ENCODE measurements around the gene DDX60. TPM values are rescaled to one million over a fixed set of nuclear protein-coding genes. Genes with fewer than 3 reads are reported as not detected.

Gene DDX60
- total and polyA plus RNA-seq, 10 of the 15 experiments (the other 5 are each of a cell fraction or from before 2014, with no cell fraction given) = 2.7 to 28.4 (median 6.3) TPM

DNA sequence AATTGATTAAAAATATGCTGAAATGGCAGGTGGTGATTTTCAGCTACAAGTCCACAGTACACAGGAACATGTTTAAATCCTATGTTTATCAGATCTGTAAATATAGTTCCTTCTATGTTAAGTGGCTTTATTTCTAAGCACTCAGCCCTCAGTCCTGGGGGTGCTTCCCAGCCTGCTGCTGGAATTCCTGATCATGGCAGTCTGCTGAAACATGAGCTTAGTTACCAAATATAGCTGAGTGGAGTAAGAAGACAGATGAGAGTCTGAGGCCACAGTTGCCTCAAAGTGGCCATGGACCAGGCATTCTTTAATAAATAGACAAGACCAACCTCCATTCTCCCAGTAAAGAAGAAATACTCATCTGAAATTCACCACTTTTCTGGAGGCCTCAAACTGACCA, 17.1 kb upstream of the DDX60 start:
- DNase-seq (ENCODE audit: low read depth, low spot score) (no peak), ATAC-seq (no peak), FAIRE-seq (no peak)
- Histone ChIP-seq H3K36me3 (ENCODE audit: control insufficient read depth in 2 of 2, insufficient read depth in 2 of 2, low read length in 1 of 2) (no peaks in the 10 kb centered on the region), H3K27me3 (replicated peaks in 1 of 2; ENCODE audit: control insufficient read depth in 2 of 2, insufficient read depth in 2 of 2, low read length in 1 of 2) (no peaks in the 10 kb centered on the region), H3K27ac (ENCODE audit: control insufficient read depth, insufficient read depth) (no peak overlapping the region), H3K9me3 (replicated peaks; ENCODE audit: control insufficient read depth, insufficient read depth, low read length) (no peaks in the 10 kb centered on the region), H3K4me1 (ENCODE audit: control insufficient read depth, insufficient read depth, low read length) (no peaks in the 10 kb centered on the region), H2AFZ (ENCODE audit: control insufficient read depth, low read depth, low read length) (no peak overlapping the region), H3K4me2 (ENCODE audit: control insufficient read depth, insufficient read depth) (no peak overlapping the region), H3K9ac (ENCODE audit: control insufficient read depth, insufficient read depth, low read length) (no peak overlapping the region), H3K79me2 (ENCODE audit: control insufficient read depth, insufficient read depth, low read length) (no peaks in the 10 kb centered on the region), H4K20me1 (ENCODE audit: control insufficient read depth, insufficient read depth) (no peaks in the 10 kb centered on the region), H3K4me3 (no peak overlapping the region)
- RAD21 ChIA-PET (ENCODE audit: unreplicated experiment) = no interaction called here
- SMC1A ChIA-PET (ENCODE audit: uncharacterized antibody, unreplicated experiment) = interaction anchor here (0.6 to 1.6 kb wide), 3 partner anchors 18 to 237 kb away, joined by 3 read pairs; no protein-coding TSS in a partner anchor
- no TSS peak for BruUV-seq (replicated peaks)
- in situ Hi-C loops (cut with MboI) (no loop called here), intact Hi-C loops (cut with micrococcal nuclease; ENCODE audit: unreplicated experiment) (no loop called here)
- TF ChIP-seq SMC3 (IDR thresholded peaks at IDR 0.05; ENCODE audit: borderline replicate concordance, low read length) (no peak), CREM (IDR thresholded peaks at IDR 0.05; ENCODE audit: low read depth) (no peak), ZNF274 (IDR thresholded peaks at IDR 0.05; ENCODE audit: insufficient read depth, insufficient read length) (no peak), ZNF24 (IDR thresholded peaks at IDR 0.05) (no peak), MYC (IDR thresholded peaks at IDR 0.05; ENCODE audit: insufficient read depth, insufficient read length, insufficient replicate concordance, low read length, severe bottlenecking) (no peak), BMI1 (IDR thresholded peaks at IDR 0.05; ENCODE audit: borderline replicate concordance) (no peak), NFYA (IDR thresholded peaks at IDR 0.05; ENCODE audit: borderline replicate concordance, low read depth, low read length) (no peak), BRCA1 (IDR thresholded peaks at IDR 0.05; ENCODE audit: low read depth, low read length) (no peak), RAD51 (IDR thresholded peaks at IDR 0.05) (no peak), POLR2A (IDR thresholded peaks at IDR 0.05; ENCODE audit: low read depth, low read length) (no peak), SIX5 (IDR thresholded peaks at IDR 0.05; ENCODE audit: low read depth, low read length, severe bottlenecking) (no peak), SREBF2 (IDR thresholded peaks at IDR 0.05; ENCODE audit: low read length) (no peak), MEF2B (IDR thresholded peaks at IDR 0.05; ENCODE audit: partially characterized antibody, poor library complexity, severe bottlenecking) (no peak), NR2F1 (conservative IDR thresholded peaks at IDR 0.05) (no peak), POLR2AphosphoS5 (IDR thresholded peaks at IDR 0.05; ENCODE audit: low read length) (no peak), IRF4 (IDR thresholded peaks at IDR 0.05; ENCODE audit: low read depth, low read length) (no peak), YBX1 (IDR thresholded peaks at IDR 0.05) (no peak), NR2C2 (IDR thresholded peaks at IDR 0.05; ENCODE audit: borderline replicate concordance, control insufficient read depth, insufficient read length, low read depth) (no peak)
- TF ChIP-seq, protein P1, sequence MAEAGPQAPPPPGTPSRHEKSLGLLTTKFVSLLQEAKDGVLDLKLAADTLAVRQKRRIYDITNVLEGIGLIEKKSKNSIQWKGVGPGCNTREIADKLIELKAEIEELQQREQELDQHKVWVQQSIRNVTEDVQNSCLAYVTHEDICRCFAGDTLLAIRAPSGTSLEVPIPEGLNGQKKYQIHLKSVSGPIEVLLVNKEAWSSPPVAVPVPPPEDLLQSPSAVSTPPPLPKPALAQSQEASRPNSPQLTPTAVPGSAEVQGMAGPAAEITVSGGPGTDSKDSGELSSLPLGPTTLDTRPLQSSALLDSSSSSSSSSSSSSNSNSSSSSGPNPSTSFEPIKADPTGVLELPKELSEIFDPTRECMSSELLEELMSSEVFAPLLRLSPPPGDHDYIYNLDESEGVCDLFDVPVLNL (IDR thresholded peaks at IDR 0.05; ENCODE audit: low read depth, low read length) = no peak
- TF ChIP-seq, protein P2, sequence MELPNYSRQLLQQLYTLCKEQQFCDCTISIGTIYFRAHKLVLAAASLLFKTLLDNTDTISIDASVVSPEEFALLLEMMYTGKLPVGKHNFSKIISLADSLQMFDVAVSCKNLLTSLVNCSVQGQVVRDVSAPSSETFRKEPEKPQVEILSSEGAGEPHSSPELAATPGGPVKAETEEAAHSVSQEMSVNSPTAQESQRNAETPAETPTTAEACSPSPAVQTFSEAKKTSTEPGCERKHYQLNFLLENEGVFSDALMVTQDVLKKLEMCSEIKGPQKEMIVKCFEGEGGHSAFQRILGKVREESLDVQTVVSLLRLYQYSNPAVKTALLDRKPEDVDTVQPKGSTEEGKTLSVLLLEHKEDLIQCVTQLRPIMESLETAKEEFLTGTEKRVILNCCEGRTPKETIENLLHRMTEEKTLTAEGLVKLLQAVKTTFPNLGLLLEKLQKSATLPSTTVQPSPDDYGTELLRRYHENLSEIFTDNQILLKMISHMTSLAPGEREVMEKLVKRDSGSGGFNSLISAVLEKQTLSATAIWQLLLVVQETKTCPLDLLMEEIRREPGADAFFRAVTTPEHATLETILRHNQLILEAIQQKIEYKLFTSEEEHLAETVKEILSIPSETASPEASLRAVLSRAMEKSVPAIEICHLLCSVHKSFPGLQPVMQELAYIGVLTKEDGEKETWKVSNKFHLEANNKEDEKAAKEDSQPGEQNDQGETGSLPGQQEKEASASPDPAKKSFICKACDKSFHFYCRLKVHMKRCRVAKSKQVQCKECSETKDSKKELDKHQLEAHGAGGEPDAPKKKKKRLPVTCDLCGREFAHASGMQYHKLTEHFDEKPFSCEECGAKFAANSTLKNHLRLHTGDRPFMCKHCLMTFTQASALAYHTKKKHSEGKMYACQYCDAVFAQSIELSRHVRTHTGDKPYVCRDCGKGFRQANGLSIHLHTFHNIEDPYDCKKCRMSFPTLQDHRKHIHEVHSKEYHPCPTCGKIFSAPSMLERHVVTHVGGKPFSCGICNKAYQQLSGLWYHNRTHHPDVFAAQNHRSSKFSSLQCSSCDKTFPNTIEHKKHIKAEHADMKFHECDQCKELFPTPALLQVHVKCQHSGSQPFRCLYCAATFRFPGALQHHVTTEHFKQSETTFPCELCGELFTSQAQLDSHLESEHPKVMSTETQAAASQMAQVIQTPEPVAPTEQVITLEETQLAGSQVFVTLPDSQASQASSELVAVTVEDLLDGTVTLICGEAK (IDR thresholded peaks at IDR 0.05; ENCODE audit: borderline replicate concordance) = no peak
- POLR2A ChIA-PET = no interaction called here
- CTCF ChIA-PET = no interaction called here
